Astrocyte (in vitro differentiated cells and primary cell): ENCODE data around the gene FAF1.

Experiments
- EZH2 ChIP-seq: IDR thresholded peaks from 2 replicates; pipeline ENCODE4 v1.6.1; 2012; ENCODE audit warnings: mild to moderate bottlenecking, low read length, inconsistent platforms; ENCODE audit not compliant: insufficient read depth
- TF ChIP-seq, protein P1 (sequence below): IDR thresholded peaks from 2 replicates; pipeline ENCODE4 v1.5.1; 2011; ENCODE audit warnings: low read depth, mild to moderate bottlenecking, inconsistent platforms, low read length, moderate library complexity; ENCODE audit not compliant: insufficient read depth

DNA sequence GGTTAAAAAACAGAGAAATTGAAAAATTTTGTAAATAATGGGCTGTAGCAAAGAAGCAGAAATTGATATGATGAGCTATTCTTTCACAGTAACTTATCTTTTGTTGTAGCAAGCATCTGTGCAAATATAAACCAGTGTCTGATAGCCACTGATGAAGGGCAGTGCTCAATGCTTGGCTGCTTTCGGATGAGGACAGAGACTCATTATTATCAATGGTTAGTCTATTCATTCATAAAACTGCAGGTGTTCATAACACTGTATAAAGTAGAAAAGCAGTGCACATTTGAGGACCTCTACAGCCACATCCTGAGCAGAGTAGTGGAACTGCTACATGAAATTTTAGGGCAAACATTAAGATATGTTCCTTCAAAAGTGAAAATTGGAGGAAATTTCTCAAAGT, 107.2 kb downstream of the FAF1 start:
- TF ChIP-seq, protein P1, sequence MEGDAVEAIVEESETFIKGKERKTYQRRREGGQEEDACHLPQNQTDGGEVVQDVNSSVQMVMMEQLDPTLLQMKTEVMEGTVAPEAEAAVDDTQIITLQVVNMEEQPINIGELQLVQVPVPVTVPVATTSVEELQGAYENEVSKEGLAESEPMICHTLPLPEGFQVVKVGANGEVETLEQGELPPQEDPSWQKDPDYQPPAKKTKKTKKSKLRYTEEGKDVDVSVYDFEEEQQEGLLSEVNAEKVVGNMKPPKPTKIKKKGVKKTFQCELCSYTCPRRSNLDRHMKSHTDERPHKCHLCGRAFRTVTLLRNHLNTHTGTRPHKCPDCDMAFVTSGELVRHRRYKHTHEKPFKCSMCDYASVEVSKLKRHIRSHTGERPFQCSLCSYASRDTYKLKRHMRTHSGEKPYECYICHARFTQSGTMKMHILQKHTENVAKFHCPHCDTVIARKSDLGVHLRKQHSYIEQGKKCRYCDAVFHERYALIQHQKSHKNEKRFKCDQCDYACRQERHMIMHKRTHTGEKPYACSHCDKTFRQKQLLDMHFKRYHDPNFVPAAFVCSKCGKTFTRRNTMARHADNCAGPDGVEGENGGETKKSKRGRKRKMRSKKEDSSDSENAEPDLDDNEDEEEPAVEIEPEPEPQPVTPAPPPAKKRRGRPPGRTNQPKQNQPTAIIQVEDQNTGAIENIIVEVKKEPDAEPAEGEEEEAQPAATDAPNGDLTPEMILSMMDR: no peak
- TF ChIP-seq EZH2: no peak
